ENCODE results near the gene MAGED1.
"Not testable (repeated sequence)": the region's sequence is repeated elsewhere in the genome, so short reads cannot be mapped to it uniquely, and the experiment has no call there.

Gene MAGED1

DNA sequence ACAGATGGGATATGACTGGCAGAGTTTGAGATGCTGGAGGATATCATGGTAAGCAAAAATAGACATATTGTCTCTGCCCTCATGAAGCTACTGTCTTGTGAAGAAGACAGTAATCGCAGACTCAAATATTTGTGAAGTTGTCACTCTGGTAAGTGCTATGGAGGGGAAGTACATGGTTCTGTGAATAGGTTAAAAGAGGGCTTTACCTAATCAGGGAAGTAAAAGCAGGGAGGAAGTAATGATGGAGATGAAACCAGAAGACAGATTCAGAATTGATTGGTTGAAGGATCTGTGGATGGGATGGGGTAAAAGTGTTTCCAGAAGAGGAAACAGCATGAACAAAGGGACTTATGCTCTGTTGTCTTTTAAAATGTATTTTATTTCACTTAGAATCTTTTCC, 19.3 kb upstream of the MAGED1 start:
- FAIRE-seq (no peak), DNase-seq (ENCODE audit: insufficient read length, low spot score) (no peak)
- no peak for TF ChIP-seq POLR2A (IDR thresholded peaks at IDR 0.05; ENCODE audit: low read depth, low read length)

DNA sequence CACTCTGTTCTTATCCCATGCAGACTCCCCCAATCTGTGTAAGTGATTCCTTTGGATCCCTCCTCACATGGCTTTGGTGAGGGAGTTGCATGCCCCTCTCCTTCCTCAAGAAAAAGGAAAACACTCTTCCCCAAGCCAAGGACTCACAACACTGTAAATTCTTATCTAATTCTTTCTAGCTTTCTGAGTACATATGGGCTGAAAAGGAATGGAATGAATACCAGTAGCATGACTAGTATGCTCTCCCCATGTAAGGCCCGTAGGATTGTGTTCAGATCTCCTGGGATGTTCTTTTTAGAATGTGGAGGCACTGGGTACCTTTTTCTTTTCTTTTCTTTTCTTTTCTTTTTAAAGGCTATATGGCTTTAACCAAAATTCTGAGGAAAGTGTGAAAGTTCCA, 17.0 kb upstream of the MAGED1 start:
- no peak for DNase-seq (ENCODE audit: insufficient read length, low spot score)
- no peak for TF ChIP-seq POLR2A (IDR thresholded peaks at IDR 0.05; ENCODE audit: low read depth, low read length)
- no peak for FAIRE-seq

DNA sequence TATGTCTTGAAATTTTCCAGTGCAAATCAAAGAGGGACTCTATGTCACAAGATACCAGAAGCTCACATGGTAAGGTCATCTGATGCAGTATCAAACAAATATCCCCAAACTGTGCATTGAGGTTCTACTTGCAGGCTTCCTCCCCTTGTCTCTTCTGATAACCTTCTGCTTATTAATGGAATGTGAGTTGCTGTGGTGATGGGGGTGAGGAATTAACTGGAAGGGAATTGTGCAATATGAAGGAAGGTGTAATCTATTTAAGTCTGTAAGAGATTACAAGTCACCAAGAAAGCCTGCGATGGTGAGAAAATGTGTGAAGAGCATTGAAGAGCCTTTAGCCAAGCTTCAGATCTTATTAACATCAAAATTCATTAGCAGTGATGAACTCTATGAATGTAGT, 15.4 kb upstream of the MAGED1 start:
- FAIRE-seq: no peak
- TF ChIP-seq POLR2A (IDR thresholded peaks at IDR 0.05; ENCODE audit: low read depth, low read length): no peak
- no peak for DNase-seq (ENCODE audit: insufficient read length, low spot score)

DNA sequence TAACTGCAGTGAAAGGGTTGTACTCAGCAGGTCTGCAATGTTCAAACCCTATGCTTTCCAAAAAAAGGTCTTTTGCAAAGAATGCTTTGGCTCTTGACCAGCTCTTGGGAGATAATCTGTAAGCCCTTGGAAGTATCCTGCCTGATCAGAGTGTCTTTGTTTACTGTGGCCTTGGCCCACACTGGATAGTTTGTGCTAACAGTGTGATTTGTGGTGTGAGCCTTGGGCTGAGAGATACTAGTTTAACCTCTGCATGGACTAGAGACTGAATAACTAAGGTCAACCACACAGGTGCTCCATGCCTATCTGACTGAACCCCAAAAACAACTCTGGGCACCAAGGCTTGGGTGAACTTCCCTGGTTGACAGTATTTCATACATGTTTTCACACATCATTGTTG, 3.6 kb upstream of the MAGED1 start:
- FAIRE-seq: no peak
- no peak for TF ChIP-seq POLR2A (IDR thresholded peaks at IDR 0.05; ENCODE audit: low read depth, low read length)
- no peak for DNase-seq (ENCODE audit: insufficient read length, low spot score)

DNA sequence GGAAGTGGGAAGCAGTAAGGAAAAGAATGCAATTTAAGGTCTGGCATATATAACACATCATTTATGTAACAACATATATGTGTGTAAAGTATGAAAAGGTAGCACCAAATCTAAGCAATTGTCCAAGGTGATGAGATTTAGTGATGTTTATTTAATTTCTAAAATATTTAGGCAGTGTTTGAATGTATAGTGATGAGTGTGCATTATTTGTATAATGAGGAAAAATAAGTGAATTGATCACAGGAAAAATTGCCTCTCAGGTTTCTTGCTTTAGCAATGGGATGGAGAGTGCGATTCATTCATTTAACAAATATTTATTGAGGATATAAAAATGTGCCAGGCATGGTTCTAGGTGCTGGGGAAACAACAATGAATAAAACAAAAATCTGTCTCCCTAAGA, 2.2 kb upstream of the MAGED1 start:
- FAIRE-seq: no peak
- no peak for DNase-seq (ENCODE audit: insufficient read length, low spot score)
- TF ChIP-seq POLR2A (IDR thresholded peaks at IDR 0.05; ENCODE audit: low read depth, low read length): no peak

DNA sequence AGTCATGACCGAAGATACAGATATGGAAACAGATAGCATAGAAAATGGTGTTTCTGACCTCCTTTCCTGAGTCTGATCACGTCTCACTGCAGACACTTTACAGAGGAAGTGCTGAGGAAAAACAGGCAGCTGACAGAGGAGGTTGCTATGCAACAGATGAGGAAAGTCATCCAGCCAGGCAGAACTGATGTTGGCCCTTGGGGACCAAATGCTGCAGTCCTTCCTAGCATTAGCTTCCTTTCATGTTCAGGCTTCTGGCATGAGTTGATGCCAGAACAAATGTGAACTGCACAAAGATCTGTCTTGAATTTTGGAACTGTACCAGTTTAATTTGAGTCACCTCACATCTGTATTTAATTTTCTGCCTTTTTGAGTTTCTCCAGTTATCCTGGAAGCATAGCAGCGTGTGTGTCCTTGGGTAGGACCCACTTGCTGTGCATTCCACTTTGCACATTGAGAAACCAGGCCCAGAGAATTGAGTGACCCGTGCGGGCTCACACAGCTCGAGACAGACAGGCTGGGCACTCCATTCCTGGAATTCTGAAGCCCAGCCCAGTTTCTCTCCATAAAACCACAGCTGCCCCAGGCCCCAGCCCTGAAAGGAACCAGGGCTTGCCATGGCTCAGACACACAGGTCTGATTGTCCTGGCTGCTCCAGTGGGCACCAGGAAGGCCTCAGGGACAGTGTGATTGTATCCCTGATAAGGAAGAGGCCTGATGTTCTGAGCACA, 1.4 kb upstream of the MAGED1 start:
- FAIRE-seq (no peak), DNase-seq (ENCODE audit: insufficient read length, low spot score) (no peak)
- no peak for TF ChIP-seq POLR2A (IDR thresholded peaks at IDR 0.05; ENCODE audit: low read depth, low read length)

DNA sequence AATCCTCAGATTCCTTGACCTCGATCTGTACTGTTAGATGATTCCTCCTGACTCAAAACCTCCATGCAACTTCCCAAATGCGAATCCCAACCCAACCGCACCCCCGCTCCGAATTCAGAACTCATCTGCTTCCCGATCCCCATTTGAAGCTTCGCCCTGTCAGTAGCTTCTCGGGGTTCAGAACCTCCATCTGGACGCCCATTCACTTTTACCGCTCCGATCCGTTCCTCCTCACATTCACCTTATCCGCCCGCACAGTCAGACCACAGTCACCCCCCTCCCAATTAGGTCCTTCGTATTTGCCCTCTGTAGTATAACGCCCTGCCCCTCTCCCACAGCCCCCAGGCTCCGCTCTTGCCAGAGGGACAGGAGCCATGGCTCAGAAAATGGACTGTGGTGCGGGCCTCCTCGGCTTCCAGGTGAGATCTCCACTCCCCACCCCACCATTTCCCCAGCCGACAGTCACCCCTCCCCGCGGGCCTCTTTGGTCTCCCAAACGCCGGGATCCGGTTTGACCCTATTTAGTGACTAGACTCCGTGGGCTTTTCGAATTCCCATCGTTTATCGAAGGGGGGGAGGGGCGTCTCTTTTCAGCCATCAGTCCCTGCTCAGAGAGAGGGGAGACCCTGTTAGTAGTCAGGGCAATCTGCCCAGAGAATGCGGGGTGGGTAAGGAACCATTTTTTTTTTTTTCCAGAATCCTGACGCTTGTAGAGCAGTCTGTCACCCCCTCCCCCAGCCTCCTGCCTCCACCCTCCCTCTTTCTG, 691 bp downstream of the MAGED1 start:
- FAIRE-seq (no peak), DNase-seq (ENCODE audit: insufficient read length, low spot score) (no peak)
- no peak for TF ChIP-seq POLR2A (IDR thresholded peaks at IDR 0.05; ENCODE audit: low read depth, low read length)

DNA sequence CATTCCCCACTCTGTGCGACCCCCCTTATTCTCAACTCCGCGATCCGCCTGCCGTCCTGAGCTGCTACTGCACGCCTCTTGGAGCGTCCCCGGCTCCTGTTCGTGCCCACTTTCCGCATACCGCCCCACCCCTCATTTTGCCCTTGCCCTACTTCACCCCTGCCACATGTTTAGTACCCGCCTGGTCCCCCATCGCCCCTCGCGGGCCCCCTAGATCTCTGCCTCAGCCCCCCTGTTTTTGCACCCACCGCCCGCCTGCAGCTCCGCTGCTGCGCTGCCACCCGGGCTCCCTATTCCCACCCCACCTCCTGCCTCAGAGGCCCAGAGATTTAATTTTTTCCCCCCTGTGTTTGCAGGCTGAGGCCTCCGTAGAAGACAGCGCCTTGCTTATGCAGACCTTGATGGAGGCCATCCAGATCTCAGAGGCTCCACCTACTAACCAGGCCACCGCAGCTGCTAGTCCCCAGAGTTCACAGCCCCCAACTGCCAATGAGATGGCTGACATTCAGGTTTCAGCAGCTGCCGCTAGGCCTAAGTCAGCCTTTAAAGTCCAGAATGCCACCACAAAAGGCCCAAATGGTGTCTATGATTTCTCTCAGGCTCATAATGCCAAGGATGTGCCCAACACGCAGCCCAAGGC, 1.4 kb downstream of the MAGED1 start:
- FAIRE-seq (no peak), DNase-seq (ENCODE audit: insufficient read length, low spot score) (no peak)

DNA sequence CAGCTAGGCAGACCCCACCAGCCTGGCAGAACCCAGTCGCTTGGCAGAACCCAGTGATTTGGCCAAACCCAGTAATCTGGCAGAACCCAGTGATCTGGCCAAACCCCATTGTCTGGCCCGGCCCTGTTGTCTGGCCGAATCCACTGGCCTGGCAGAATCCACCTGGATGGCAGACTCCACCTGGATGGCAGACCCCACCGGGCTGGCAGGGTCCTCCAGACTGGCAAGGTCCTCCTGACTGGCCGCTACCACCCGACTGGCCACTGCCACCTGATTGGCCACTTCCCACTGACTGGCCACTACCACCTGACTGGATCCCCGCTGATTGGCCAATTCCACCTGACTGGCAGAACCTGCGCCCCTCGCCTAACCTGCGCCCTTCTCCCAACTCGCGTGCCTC, 3.2 kb downstream of the MAGED1 start:
- TF ChIP-seq POLR2A (IDR thresholded peaks at IDR 0.05; ENCODE audit: low read depth, low read length): no peak
- DNase-seq (ENCODE audit: insufficient read length, low spot score) (no peak), FAIRE-seq (no peak)

More for the DNA sequence above, 1.4 kb downstream of the MAGED1 start:
- TF ChIP-seq POLR2A (IDR thresholded peaks at IDR 0.05; ENCODE audit: low read depth, low read length): no peak

DNA sequence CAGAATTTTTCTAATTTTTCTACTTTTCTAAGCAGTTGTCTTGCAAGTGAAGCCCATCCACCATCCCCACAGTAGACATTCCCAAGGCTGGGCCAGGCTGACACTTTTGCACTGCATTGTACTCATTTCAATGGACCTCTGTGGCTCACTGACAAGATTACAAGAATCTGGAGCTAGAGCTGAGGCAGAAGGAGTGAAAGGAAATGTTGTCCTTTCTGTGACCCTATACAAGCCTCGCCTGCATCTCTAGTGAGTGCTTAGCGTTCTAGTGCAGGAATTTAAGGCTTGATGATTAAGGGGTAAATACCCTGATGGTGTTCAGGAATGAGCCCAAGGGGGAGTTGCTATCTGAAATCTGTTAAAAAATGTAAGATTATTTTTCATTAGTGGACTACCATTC, 6.3 kb downstream of the MAGED1 start:
- DNase-seq (ENCODE audit: insufficient read length, low spot score): no peak

DNA sequence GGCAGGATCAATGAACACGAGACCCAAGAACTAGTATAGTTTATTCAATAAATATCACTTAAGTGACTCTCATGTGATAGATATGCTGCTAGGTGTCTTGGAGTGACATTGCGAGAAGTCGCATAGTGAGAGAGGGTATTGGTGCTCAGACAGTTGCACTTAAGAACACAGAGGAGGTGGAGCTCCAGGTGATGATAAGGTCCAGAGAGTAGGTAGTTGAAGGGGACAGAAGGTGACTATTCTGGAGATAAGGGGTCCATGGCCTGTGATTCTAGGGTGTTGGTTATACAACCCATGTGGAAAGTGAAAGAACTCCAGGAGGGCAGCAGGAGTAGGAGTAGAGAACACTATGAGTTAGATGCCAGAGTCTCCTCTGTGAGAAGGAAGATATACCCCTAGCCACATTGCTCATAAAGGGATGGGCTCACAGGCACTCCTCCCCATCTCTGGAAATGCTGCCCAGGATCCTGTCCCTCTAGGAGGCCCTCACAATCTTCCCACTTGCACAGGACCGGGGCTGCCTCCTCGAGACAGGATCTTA, 9.2 kb downstream of the MAGED1 start:
- no peak for TF ChIP-seq POLR2A (IDR thresholded peaks at IDR 0.05; ENCODE audit: low read depth, low read length)
- FAIRE-seq: no peak
- DNase-seq (ENCODE audit: insufficient read length, low spot score): no peak

More for the DNA sequence above, 6.3 kb downstream of the MAGED1 start:
- no peak for FAIRE-seq
- TF ChIP-seq POLR2A (IDR thresholded peaks at IDR 0.05; ENCODE audit: low read depth, low read length): no peak

DNA sequence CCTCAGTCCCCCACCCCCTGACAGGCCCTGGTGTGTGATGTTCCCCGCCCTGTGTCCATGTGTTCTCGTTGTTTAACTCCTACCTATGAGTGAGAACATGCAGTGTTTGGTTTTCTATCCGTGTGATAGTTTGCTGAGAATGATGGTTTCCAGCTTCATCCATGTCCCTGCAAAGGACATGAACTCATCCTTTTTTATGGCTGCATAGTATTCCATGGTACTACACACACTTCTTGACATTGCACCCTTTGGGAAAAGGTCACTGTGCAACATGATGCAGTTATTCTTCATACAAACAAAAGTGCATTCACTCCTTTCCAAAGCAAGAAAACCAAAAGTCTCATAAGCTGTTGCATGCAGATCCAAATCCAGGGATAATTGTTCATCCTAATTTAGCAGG, 11.7 kb downstream of the MAGED1 start:
- FAIRE-seq; DNase-seq (ENCODE audit: insufficient read length, low spot score): not testable (repeated sequence)

DNA sequence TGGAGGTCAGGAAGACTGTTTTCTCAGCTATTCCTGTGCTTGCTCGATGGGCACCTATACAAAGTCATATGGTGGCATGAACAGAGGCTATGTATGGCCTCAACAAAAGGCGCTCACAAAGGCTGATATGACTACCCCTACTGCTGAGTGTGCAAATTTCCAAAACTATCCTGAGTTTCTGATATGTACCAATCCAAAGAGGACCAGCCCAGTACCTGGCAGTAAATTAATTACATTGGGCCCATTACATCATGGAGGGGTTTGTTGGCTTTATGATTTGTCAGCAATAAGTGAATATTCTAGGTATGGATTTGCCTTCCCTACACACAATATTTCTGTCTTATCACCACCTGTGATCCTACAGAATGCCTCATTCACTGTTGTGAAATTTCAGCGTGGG, 12.3 kb downstream of the MAGED1 start:
- FAIRE-seq (no peak), DNase-seq (ENCODE audit: insufficient read length, low spot score) (no peak)
- TF ChIP-seq POLR2A (IDR thresholded peaks at IDR 0.05; ENCODE audit: low read depth, low read length): no peak

DNA sequence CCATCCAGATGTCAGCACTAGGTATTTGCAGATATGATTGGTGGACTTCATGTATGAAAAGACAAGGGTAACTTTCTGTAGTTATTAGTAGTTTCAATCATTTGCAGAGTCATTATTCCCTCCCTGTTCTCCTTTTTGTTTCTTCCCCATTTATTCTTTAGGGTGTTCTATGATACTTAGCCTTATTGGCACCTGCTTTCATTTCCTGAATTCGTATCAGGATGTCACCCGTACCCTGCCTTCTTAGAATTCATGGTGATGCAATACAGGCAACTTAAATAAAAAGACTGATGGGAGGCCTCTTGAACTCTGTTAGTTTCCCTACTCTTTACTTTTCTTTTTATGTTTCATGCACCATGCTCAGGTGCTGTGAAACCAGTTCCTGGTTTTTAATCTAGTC, 24.2 kb downstream of the MAGED1 start:
- TF ChIP-seq POLR2A (IDR thresholded peaks at IDR 0.05; ENCODE audit: low read depth, low read length): no peak
- DNase-seq (ENCODE audit: insufficient read length, low spot score) (no peak), FAIRE-seq (no peak)
